ENCODE measurements around the gene METAP2.

Gene METAP2

GRCh38 chr12:95545731-95546490 is 72.0 kb downstream of the METAP2 start:
- no peak for DNase-seq
- Histone ChIP-seq H3K9me3 (ENCODE audit: control insufficient read depth, low read length) (no peaks in the 10 kb centered on the region), H3K27me3 (replicated peaks; ENCODE audit: control insufficient read depth, insufficient read depth, low read length, poor library complexity, severe bottlenecking) (no peaks in the 10 kb centered on the region), H3K27ac (ENCODE audit: insufficient read depth, low read length, poor library complexity, severe bottlenecking) (no peak overlapping the region), H3K36me3 (ENCODE audit: control insufficient read depth, insufficient read depth, low read length) (no peaks in the 10 kb centered on the region), H3K4me3 (ENCODE audit: insufficient read depth, low read depth, low read length, poor library complexity, severe bottlenecking) (no peak overlapping the region), H3K4me1 (ENCODE audit: control insufficient read depth, insufficient read depth, low read length, poor library complexity, severe bottlenecking) (no peaks in the 10 kb centered on the region)

- Histone ChIP-seq H3K4me1 (ENCODE audit: control insufficient read depth, insufficient read depth, low read length, poor library complexity, severe bottlenecking) (no peaks in the 10 kb centered on the region), H3K36me3 (ENCODE audit: control insufficient read depth, insufficient read depth, low read length) (no peaks in the 10 kb centered on the region), H3K27me3 (replicated peaks; ENCODE audit: control insufficient read depth, insufficient read depth, low read length, poor library complexity, severe bottlenecking) (no peaks in the 10 kb centered on the region), H3K27ac (ENCODE audit: insufficient read depth, low read length, poor library complexity, severe bottlenecking) (no peak overlapping the region), H3K4me3 (ENCODE audit: insufficient read depth, low read depth, low read length, poor library complexity, severe bottlenecking) (no peak overlapping the region), H3K9me3 (ENCODE audit: control insufficient read depth, low read length) (no peaks in the 10 kb centered on the region)
- no peak for DNase-seq
These were observed 72.5 kb downstream of the METAP2 start for GRCh38 chr12:95546491-95546813.

GRCh38 chr12:95547522-95548055 is 73.6 kb downstream of the METAP2 start:
- Histone ChIP-seq H3K4me3 (ENCODE audit: insufficient read depth, low read depth, low read length, poor library complexity, severe bottlenecking) (peak overlapping the region; percentile 95), H3K27me3 (replicated peaks; ENCODE audit: control insufficient read depth, insufficient read depth, low read length, poor library complexity, severe bottlenecking) (no peaks in the 10 kb centered on the region), H3K4me1 (ENCODE audit: control insufficient read depth, insufficient read depth, low read length, poor library complexity, severe bottlenecking) (no peaks in the 10 kb centered on the region), H3K9me3 (ENCODE audit: control insufficient read depth, low read length) (no peaks in the 10 kb centered on the region), H3K27ac (ENCODE audit: insufficient read depth, low read length, poor library complexity, severe bottlenecking) (peak overlapping the region; percentile 74), H3K36me3 (ENCODE audit: control insufficient read depth, insufficient read depth, low read length) (no peaks in the 10 kb centered on the region)
- no peak for DNase-seq

GRCh38 chr12:95548056-95548538 is 74.1 kb downstream of the METAP2 start:
- Histone ChIP-seq H3K27me3 (replicated peaks; ENCODE audit: control insufficient read depth, insufficient read depth, low read length, poor library complexity, severe bottlenecking) (no peaks in the 10 kb centered on the region), H3K27ac (ENCODE audit: insufficient read depth, low read length, poor library complexity, severe bottlenecking) (peak overlapping the region; percentile 74)
- DNase-seq: no peak

GRCh38 chr12:95548539-95549391 is 74.8 kb downstream of the METAP2 start:
- Histone ChIP-seq H3K4me3 (ENCODE audit: insufficient read depth, low read depth, low read length, poor library complexity, severe bottlenecking) (peak overlapping the region; percentile 95), H3K27ac (ENCODE audit: insufficient read depth, low read length, poor library complexity, severe bottlenecking) (peak overlapping the region; percentile 74), H3K9me3 (ENCODE audit: control insufficient read depth, low read length) (no peaks in the 10 kb centered on the region), H3K36me3 (ENCODE audit: control insufficient read depth, insufficient read depth, low read length) (no peaks in the 10 kb centered on the region), H3K27me3 (replicated peaks; ENCODE audit: control insufficient read depth, insufficient read depth, low read length, poor library complexity, severe bottlenecking) (no peaks in the 10 kb centered on the region), H3K4me1 (ENCODE audit: control insufficient read depth, insufficient read depth, low read length, poor library complexity, severe bottlenecking) (no peaks in the 10 kb centered on the region)
- peak; percentile 32 to 64 (median 47) for DNase-seq

More at GRCh38 chr12:95548056-95548538, 74.1 kb downstream of the METAP2 start:
- Histone ChIP-seq H3K4me3 (ENCODE audit: insufficient read depth, low read depth, low read length, poor library complexity, severe bottlenecking) (peak overlapping the region; percentile 95), H3K36me3 (ENCODE audit: control insufficient read depth, insufficient read depth, low read length) (no peaks in the 10 kb centered on the region), H3K4me1 (ENCODE audit: control insufficient read depth, insufficient read depth, low read length, poor library complexity, severe bottlenecking) (no peaks in the 10 kb centered on the region), H3K9me3 (ENCODE audit: control insufficient read depth, low read length) (no peaks in the 10 kb centered on the region)

GRCh38 chr12:95549392-95550084 is 75.6 kb downstream of the METAP2 start:
- H3K27me3 ChIP-seq (replicated peaks; ENCODE audit: control insufficient read depth, insufficient read depth, low read length, poor library complexity, severe bottlenecking): no peaks in the 10 kb centered on the region

GRCh38 chr12:95551305-95551704 is 77.4 kb downstream of the METAP2 start, which contains the start of gene USP44:
USP44 (minus strand) TSS chr12:95551476; CDS start chr12:95534256, 17,220 bp downstream.
- Histone ChIP-seq H3K27me3 (replicated peaks; ENCODE audit: control insufficient read depth, insufficient read depth, low read length, poor library complexity, severe bottlenecking) (no peaks in the 10 kb centered on the region), H3K36me3 (ENCODE audit: control insufficient read depth, insufficient read depth, low read length) (no peaks in the 10 kb centered on the region), H3K4me1 (ENCODE audit: control insufficient read depth, insufficient read depth, low read length, poor library complexity, severe bottlenecking) (no peaks in the 10 kb centered on the region), H3K27ac (ENCODE audit: insufficient read depth, low read length, poor library complexity, severe bottlenecking) (no peak within 1 kb of the TSS), H3K9me3 (ENCODE audit: control insufficient read depth, low read length) (no peaks in the 10 kb centered on the region), H3K4me3 (ENCODE audit: insufficient read depth, low read depth, low read length, poor library complexity, severe bottlenecking) (no peak within 1 kb of the TSS)
- DNase-seq: no peak

More at GRCh38 chr12:95549392-95550084, 75.6 kb downstream of the METAP2 start:
- peak overlapping the region; percentile 74 for H3K27ac ChIP-seq (ENCODE audit: insufficient read depth, low read length, poor library complexity, severe bottlenecking)
- no peaks in the 10 kb centered on the region for H3K36me3 ChIP-seq (ENCODE audit: control insufficient read depth, insufficient read depth, low read length)
- DNase-seq: no peak
- peak overlapping the region; percentile 95 for H3K4me3 ChIP-seq (ENCODE audit: insufficient read depth, low read depth, low read length, poor library complexity, severe bottlenecking)
- no peaks in the 10 kb centered on the region for H3K9me3 ChIP-seq (ENCODE audit: control insufficient read depth, low read length)
- no peaks in the 10 kb centered on the region for H3K4me1 ChIP-seq (ENCODE audit: control insufficient read depth, insufficient read depth, low read length, poor library complexity, severe bottlenecking)

GRCh38 chr12:95551913-95552516 is 78.1 kb downstream of the METAP2 start:
- no peaks in the 10 kb centered on the region for H3K4me1 ChIP-seq (ENCODE audit: control insufficient read depth, insufficient read depth, low read length, poor library complexity, severe bottlenecking)
- H3K27me3 ChIP-seq (replicated peaks; ENCODE audit: control insufficient read depth, insufficient read depth, low read length, poor library complexity, severe bottlenecking): no peaks in the 10 kb centered on the region
- no peak overlapping the region for H3K4me3 ChIP-seq (ENCODE audit: insufficient read depth, low read depth, low read length, poor library complexity, severe bottlenecking)
- no peaks in the 10 kb centered on the region for H3K36me3 ChIP-seq (ENCODE audit: control insufficient read depth, insufficient read depth, low read length)
- H3K9me3 ChIP-seq (ENCODE audit: control insufficient read depth, low read length): no peaks in the 10 kb centered on the region
- DNase-seq: no peak
- no peak overlapping the region for H3K27ac ChIP-seq (ENCODE audit: insufficient read depth, low read length, poor library complexity, severe bottlenecking)

GRCh38 chr12:95553197-95553943 is 79.4 kb downstream of the METAP2 start:
- Histone ChIP-seq H3K36me3 (ENCODE audit: control insufficient read depth, insufficient read depth, low read length) (no peaks in the 10 kb centered on the region), H3K27ac (ENCODE audit: insufficient read depth, low read length, poor library complexity, severe bottlenecking) (no peak overlapping the region), H3K4me3 (ENCODE audit: insufficient read depth, low read depth, low read length, poor library complexity, severe bottlenecking) (no peak overlapping the region), H3K9me3 (ENCODE audit: control insufficient read depth, low read length) (no peaks in the 10 kb centered on the region), H3K4me1 (ENCODE audit: control insufficient read depth, insufficient read depth, low read length, poor library complexity, severe bottlenecking) (no peaks in the 10 kb centered on the region), H3K27me3 (replicated peaks; ENCODE audit: control insufficient read depth, insufficient read depth, low read length, poor library complexity, severe bottlenecking) (no peaks in the 10 kb centered on the region)
- no peak for DNase-seq

Measured in effector memory CD4-positive, alpha-beta T cell (primary cell).